ENCODE data around the gene HP1BP3.

DNA sequence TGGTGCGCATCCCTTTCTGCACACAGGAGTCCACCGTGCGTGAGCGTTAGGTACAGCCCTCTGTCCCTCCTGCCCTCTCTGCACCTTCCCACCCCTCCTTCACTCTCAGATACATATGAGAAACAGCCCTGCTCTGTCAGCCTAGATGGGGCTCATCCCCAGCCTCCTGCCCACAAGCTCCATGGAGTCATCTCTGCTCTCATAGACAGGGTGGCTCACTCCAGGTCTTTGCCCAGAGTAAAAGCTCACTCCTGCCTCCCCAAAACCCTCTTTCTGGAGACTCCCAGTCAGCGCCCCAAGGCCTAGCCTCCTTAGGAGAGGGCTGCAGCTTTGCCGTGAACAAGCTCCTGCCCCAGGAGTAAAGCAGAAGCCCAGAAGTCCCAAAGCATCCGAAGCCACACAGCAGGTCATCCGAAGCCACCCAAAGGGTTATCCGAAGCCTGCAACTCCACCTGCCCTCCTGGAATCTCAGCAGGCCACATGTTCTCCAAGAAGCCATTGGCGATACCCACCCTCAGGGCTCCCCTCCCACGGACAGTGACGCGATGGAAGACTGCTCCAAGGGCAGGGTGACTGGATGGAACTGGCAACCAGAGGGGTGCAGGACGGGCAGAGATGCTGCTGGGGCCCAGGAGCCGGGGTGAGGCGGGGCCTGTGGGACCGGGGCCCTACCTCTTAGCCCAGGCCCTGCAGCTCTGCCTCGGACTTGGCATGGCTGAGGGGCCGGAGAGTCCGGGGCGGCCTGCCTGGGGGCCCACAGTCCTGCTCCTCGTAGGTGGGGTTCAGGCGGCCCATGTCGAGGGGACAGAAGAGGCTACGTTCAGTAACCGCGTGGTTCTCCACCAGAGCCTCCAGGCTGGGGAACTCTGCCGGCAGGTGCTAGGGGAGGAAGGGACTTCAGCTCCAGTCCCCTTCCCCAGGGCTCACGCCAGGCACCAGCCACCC is 65.7 kb downstream of the HP1BP3 start:
- no peak for TF ChIP-seq BHLHE40 (IDR thresholded peaks at IDR 0.05; ENCODE audit: low read depth, low read length)
- TF ChIP-seq, protein P1, sequence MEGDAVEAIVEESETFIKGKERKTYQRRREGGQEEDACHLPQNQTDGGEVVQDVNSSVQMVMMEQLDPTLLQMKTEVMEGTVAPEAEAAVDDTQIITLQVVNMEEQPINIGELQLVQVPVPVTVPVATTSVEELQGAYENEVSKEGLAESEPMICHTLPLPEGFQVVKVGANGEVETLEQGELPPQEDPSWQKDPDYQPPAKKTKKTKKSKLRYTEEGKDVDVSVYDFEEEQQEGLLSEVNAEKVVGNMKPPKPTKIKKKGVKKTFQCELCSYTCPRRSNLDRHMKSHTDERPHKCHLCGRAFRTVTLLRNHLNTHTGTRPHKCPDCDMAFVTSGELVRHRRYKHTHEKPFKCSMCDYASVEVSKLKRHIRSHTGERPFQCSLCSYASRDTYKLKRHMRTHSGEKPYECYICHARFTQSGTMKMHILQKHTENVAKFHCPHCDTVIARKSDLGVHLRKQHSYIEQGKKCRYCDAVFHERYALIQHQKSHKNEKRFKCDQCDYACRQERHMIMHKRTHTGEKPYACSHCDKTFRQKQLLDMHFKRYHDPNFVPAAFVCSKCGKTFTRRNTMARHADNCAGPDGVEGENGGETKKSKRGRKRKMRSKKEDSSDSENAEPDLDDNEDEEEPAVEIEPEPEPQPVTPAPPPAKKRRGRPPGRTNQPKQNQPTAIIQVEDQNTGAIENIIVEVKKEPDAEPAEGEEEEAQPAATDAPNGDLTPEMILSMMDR (conservative IDR thresholded peaks at IDR 0.05; ENCODE audit: low read depth, low read length) = no peak
- no peak for TF ChIP-seq RAD21 (IDR thresholded peaks at IDR 0.05; ENCODE audit: low read length)
- TF ChIP-seq MXI1 (IDR thresholded peaks at IDR 0.05; ENCODE audit: borderline replicate concordance, low read depth, low read length) = no peak
- no peak for TF ChIP-seq POLR2A (IDR thresholded peaks at IDR 0.05; ENCODE audit: low read depth, low read length)
- no peak for TF ChIP-seq MAZ (IDR thresholded peaks at IDR 0.05; ENCODE audit: borderline replicate concordance, low read depth, low read length)
- TF ChIP-seq, protein P2, sequence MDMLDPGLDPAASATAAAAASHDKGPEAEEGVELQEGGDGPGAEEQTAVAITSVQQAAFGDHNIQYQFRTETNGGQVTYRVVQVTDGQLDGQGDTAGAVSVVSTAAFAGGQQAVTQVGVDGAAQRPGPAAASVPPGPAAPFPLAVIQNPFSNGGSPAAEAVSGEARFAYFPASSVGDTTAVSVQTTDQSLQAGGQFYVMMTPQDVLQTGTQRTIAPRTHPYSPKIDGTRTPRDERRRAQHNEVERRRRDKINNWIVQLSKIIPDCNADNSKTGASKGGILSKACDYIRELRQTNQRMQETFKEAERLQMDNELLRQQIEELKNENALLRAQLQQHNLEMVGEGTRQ (IDR thresholded peaks at IDR 0.05; ENCODE audit: low read depth, low read length) = no peak
- TF ChIP-seq RCOR1 (IDR thresholded peaks at IDR 0.05; ENCODE audit: insufficient replicate concordance, low read length) = no peak
- TF ChIP-seq CEBPB (IDR thresholded peaks at IDR 0.05; ENCODE audit: low read depth, low read length) = no peak
- TF ChIP-seq ELK1 (IDR thresholded peaks at IDR 0.05; ENCODE audit: borderline replicate concordance, low read depth, low read length) = no peak
- TF ChIP-seq NFE2L2 (IDR thresholded peaks at IDR 0.05; ENCODE audit: low read depth, low read length) = no peak
- TF ChIP-seq FOS (IDR thresholded peaks at IDR 0.05; ENCODE audit: low read depth, low read length) = no peak
